Naive B cell (primary cell): Measurements from ENCODE around the gene ATP2A3. TPM values are rescaled to one million over a fixed set of nuclear protein-coding genes. Genes with fewer than 3 reads are reported as not detected.

ENCODE experiments used
- ATAC-seq, 2 donors: fragments of 150-1000 bp; cut with Tn5 transposase; 2 replicates each; pipeline ENCODE4 v1.10.0; 2021; ENCODE audit warnings: low read depth in 2 of 2, mild to moderate bottlenecking in 2 of 2, moderate library complexity in 2 of 2
- DNase-seq: peaks from one replicate; pipeline ENCODE4 v3.0.0; 2022
- H3K27ac Mint-ChIP-seq, 6 donors: one replicate each; pipeline ENCODE4 v1.8.0; 2020 to 2022; ENCODE audit warnings: mild to moderate bottlenecking in 6 of 6, mixed read lengths in 6 of 6, moderate library complexity in 5 of 6, inconsistent platforms in 2 of 6
- H3K27me3 Mint-ChIP-seq, 3 donors: one replicate each; pipeline ENCODE4 v1.8.0; 2021 to 2022; ENCODE audit warnings: mixed read lengths in 3 of 3, mild to moderate bottlenecking in 1 of 3
- H3K36me3 Mint-ChIP-seq, 2 donors: one replicate each; pipeline ENCODE4 v1.8.0; 2020 to 2022; ENCODE audit warnings: mixed read lengths in 2 of 2, inconsistent platforms in 1 of 2, mild to moderate bottlenecking in 1 of 2
- H3K4me1 Mint-ChIP-seq, 3 donors: one replicate each; pipeline ENCODE4 v1.8.0; 2020 to 2022; ENCODE audit warnings: mixed read lengths in 3 of 3, inconsistent platforms in 1 of 3, mild to moderate bottlenecking in 1 of 3, moderate library complexity in 1 of 3
- H3K4me3 Mint-ChIP-seq, 8 donors: one replicate each; pipeline ENCODE4 v1.8.0; 2020 to 2022; ENCODE audit warnings: mild to moderate bottlenecking in 8 of 8, mixed read lengths in 8 of 8, moderate library complexity in 8 of 8, inconsistent platforms in 2 of 8
- H3K9me3 Mint-ChIP-seq, 7 donors: one replicate each; pipeline ENCODE4 v1.8.0; 2020 to 2022; ENCODE audit warnings: mixed read lengths in 7 of 7, mild to moderate bottlenecking in 5 of 7, inconsistent platforms in 2 of 7, moderate library complexity in 1 of 7
- polyA plus RNA-seq, 6 donors: library from polyadenylated mRNA; unstranded; fragments of 300-500 nt; fragmentation: Illumina TruSeq; gene quantifications; one replicate each; pipeline ENCODE4 v1.2.3, GENCODE V29; 2021; ENCODE audit warnings: low read depth in 6 of 6

The ATP2A3 gene
- polyA plus RNA-seq, 6 donors from 2014 or later = 68.7 to 180 (median 94.2) TPM

DNA sequence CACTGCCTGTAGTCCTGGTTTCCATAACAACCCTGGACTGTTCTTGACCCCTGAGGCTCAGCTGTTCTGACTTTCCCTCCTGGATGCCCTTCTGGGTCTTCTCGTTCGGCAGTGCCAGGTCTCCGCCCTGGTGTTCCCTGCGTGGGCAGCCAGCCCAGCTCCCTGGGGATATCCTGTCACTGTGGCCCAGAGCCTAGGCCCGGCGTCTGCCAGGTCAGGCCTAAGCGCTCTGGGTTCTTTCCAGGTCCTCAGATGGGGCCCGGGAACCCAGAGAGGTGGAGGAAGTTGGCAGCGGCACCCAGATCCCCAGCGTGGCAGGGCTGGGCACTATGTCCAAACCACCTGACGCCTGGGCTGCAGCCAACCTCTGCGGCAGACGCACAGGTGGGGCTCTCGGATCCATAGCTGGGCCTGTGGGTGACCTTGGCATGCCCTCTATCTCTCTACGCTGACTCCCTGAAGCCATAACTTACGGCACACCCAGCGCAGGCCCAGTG is 12.5 kb upstream of the ATP2A3 start:
- ATAC-seq = no peak
- no peak overlapping the region for H3K4me3 Mint-ChIP-seq
- H3K9me3 Mint-ChIP-seq = peaks cover 0 to 4% (median 0%) of the 10 kb centered on the region in 7 donors
- no peaks in the 10 kb centered on the region for H3K36me3 Mint-ChIP-seq
- peaks cover 0 to 6% (median 0%) of the 10 kb centered on the region in 3 donors for H3K27me3 Mint-ChIP-seq
- peaks cover 33 to 36% (median 34%) of the 10 kb centered on the region in 3 donors for H3K4me1 Mint-ChIP-seq
- no peak overlapping the region for H3K27ac Mint-ChIP-seq
- no peak for DNase-seq

DNA sequence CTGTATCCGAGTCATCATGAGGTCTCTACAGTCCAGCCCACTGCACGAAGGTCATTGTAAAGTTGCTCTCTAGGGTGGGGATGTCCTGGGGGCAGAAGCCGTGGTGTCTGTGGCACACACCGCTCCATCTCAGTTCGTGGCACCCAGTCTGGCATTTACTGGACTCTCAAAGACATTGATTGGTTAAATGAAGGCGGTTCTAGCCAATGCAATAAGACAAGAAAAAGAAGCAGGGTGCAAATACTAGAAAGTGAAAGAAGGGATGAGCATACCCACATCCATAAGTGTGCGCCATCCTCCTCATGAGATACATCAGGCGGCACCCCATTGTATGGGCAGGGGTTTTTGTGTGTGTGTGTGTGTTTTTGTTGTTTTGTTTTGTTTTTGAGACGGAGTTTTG is 10.7 kb upstream of the ATP2A3 start:
- peaks cover 0 to 6% (median 0%) of the 10 kb centered on the region in 3 donors for H3K27me3 Mint-ChIP-seq
- H3K4me1 Mint-ChIP-seq = peaks cover 38 to 48% (median 45%) of the 10 kb centered on the region in 3 donors
- no peak for DNase-seq
- H3K4me3 Mint-ChIP-seq = peak overlapping the region in 3 of 8 donors; percentile 6 to 66 (median 25)
- peak overlapping the region in 2 of 6 donors; percentile 71 to 93 for H3K27ac Mint-ChIP-seq
- ATAC-seq = no peak
- no peaks in the 10 kb centered on the region for H3K36me3 Mint-ChIP-seq
- peaks cover 0 to 4% (median 0%) of the 10 kb centered on the region in 7 donors for H3K9me3 Mint-ChIP-seq

DNA sequence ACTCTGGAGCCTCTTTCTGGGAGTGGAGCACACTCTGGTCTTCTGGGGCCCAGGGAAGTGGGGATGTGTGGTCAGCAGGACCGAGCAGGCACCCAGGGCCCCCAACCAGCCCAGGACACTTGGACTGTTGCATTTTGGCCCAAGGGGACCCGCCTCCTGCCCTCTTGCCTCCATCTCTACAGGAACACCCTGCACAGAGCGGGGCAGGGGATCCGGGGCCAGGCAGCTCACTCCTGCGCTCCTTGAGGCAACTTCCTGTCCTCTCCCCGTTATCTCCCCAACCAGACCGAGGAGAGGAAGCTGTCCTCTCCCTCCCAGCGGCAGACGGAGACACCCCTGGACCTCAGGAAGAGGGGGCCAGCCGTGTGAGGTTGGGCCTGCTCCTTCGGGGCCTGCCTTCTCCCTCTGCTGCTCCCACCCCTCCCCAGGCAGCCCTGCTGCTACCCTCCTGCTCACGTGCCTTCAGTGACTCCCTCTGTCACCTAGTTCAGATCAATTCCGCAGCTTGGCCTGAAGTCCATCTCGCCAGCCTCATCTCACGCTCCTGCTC is 10.0 kb upstream of the ATP2A3 start:
- Mint-ChIP-seq H3K4me1 (peaks cover 38 to 47% (median 42%) of the 10 kb centered on the region in 3 donors), H3K36me3 (no peaks in the 10 kb centered on the region), H3K9me3 (peaks cover 0 to 4% (median 0%) of the 10 kb centered on the region in 7 donors), H3K4me3 (peak overlapping the region in 3 of 8 donors; percentile 66 to 69 (median 68)), H3K27me3 (peaks cover 0 to 6% (median 0%) of the 10 kb centered on the region in 3 donors), H3K27ac (peak overlapping the region in 3 of 6 donors; percentile 47 to 93 (median 71))
- ATAC-seq (no peak), DNase-seq (no peak)

DNA sequence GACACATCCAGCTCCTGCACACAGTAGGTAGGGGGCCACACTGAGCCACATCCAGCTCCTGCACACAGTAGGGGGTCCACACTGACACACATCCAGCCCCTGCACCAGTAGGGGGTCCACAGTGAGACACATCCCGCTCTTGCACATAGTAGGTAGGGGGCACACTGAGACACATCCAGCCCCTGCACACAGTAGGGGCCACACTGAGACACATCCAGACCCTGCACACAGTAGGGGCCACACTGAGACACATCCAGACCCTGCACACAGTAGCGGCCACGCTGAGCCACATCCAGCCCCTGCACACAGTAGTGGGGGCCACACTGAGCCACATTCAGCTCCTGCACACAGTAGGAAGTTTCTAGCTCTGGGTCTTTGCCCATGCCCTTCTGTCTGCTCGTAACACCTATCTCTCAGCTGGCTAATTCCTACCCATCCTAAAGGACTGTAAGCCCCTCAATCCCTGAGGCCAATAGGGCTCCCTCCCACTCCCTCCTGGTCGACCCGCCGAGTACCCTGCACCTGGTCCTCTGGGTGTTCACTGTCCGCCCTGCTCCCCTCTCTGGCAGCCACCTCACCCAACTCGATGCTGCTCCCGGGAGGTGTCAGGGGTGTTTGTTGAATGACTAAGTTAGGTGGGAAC is 9.4 kb upstream of the ATP2A3 start:
- ATAC-seq (no peak), DNase-seq (no peak)
- peak overlapping the region in 4 of 8 donors; percentile 8 to 68 (median 28) for H3K4me3 Mint-ChIP-seq
- H3K4me1 Mint-ChIP-seq = peaks cover 38 to 52% (median 45%) of the 10 kb centered on the region in 3 donors
- no peaks in the 10 kb centered on the region for H3K36me3 Mint-ChIP-seq
- H3K27me3 Mint-ChIP-seq = peaks cover 0 to 6% (median 0%) of the 10 kb centered on the region in 3 donors
- H3K27ac Mint-ChIP-seq = peak overlapping the region in 2 of 6 donors; percentile 47 to 71
- H3K9me3 Mint-ChIP-seq = peaks cover 0 to 4% (median 0%) of the 10 kb centered on the region in 7 donors

DNA sequence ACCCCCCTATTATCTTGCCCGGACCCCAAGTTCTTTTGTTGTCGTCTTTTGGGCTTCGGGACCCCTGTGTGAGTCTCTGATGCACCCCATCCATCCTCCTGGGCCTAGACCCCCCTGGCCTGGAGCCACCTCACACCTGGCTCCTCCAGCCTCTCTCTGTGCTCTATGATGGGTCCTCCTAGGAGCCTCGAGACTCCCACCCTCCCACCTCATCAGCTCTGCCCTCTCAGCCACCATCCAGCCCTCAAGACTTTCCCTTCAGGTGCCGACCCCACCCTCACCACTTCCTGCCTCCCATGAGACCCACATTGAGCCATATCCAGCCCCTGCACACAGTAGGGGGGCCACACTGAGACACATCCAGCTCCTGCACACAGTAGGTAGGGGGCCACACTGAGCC is 8.7 kb upstream of the ATP2A3 start:
- H3K9me3 Mint-ChIP-seq = peaks cover 0 to 4% (median 0%) of the 10 kb centered on the region in 7 donors
- H3K27me3 Mint-ChIP-seq = peaks cover 0 to 6% (median 0%) of the 10 kb centered on the region in 3 donors
- H3K36me3 Mint-ChIP-seq = no peaks in the 10 kb centered on the region
- peak overlapping the region in 6 of 8 donors; percentile 57 to 77 (median 68) for H3K4me3 Mint-ChIP-seq
- no peak for DNase-seq
- peaks cover 40 to 59% (median 49%) of the 10 kb centered on the region in 3 donors for H3K4me1 Mint-ChIP-seq
- ATAC-seq = no peak
- peak overlapping the region in 2 of 6 donors; percentile 63 for H3K27ac Mint-ChIP-seq

DNA sequence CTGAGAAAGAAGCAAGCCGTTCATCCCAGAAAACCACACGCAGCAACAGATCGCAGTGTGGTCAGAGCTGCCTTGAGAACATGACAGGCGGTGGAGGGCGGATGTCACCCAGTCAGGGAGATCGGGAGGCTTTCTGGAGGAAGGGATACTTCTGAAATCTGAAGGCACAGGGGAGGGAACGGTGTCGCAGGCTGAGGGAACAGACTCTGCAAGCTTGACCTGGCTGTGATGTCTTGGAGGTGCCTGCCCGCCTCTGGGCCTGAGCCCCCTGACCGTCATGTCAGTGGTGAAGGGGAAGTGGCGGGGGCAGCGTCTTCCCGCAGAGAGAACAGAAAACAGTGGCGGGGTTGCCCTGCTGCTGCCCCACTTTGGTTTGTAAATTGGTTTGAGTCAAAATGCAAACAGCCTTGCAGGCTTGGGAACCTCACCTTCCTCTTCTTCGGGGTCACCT is 8.1 kb upstream of the ATP2A3 start:
- no peaks in the 10 kb centered on the region for H3K36me3 Mint-ChIP-seq
- peak overlapping the region; percentile 9 to 91 (median 60) for H3K27ac Mint-ChIP-seq
- H3K9me3 Mint-ChIP-seq = peaks cover 0 to 4% (median 0%) of the 10 kb centered on the region in 7 donors
- H3K27me3 Mint-ChIP-seq = peaks cover 0 to 6% (median 0%) of the 10 kb centered on the region in 3 donors
- DNase-seq (no peak), ATAC-seq (peak; percentile 46 to 54)
- H3K4me1 Mint-ChIP-seq = peaks cover 44 to 65% (median 55%) of the 10 kb centered on the region in 3 donors
- peak overlapping the region in 7 of 8 donors; percentile 56 to 83 (median 70) for H3K4me3 Mint-ChIP-seq

DNA sequence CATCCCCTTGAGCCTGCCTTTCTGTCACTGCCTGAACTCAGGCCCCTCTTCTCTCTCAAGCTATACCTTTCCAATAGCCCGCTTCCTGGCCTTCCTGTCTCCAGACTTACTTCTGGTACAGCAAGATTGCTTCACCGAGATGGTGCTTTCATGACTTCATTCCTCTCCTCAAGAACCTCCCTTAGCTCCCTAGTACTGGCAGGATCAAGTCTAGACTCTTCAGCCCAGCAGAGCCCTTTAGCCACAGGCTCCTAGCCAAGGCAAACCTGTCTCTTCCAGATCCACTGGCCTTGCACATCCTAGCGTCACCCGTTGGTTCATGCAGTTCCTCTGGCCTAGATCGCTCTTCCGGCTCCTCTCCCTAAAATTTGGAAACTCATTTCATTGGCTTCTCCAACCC is 6.4 kb upstream of the ATP2A3 start:
- ATAC-seq = no peak
- Mint-ChIP-seq H3K27me3 (peaks cover 0 to 6% (median 0%) of the 10 kb centered on the region in 3 donors), H3K36me3 (no peaks in the 10 kb centered on the region), H3K4me3 (no peak overlapping the region), H3K4me1 (peaks cover 51 to 81% (median 67%) of the 10 kb centered on the region in 3 donors), H3K9me3 (peaks cover 0 to 4% (median 0%) of the 10 kb centered on the region in 7 donors), H3K27ac (peak overlapping the region in 4 of 6 donors; percentile 27 to 92 (median 45))
- DNase-seq = no peak

DNA sequence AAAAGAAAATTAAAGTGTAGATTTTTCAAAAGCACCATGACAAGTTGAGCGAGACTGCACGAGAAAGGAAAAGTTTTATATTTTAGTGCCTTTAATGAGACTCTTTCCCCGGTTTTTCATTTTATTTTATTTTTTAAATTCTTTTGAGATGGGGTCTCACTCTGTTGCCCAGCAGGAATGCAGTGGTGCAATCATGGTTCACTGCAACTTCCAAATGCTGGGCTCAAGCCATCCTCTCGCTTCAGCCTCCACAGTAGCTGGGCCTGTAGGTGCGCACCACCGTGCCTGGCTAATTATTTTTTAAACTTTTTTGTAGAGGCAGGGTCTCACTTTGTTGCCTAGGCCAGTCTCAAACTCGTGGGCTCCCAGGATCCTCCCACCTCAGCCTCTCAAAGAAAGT is 5.7 kb upstream of the ATP2A3 start:
- no peaks in the 10 kb centered on the region for H3K36me3 Mint-ChIP-seq
- ATAC-seq (no peak), DNase-seq (no peak)
- peaks cover 0 to 6% (median 0%) of the 10 kb centered on the region in 3 donors for H3K27me3 Mint-ChIP-seq
- H3K4me3 Mint-ChIP-seq = no peak overlapping the region
- H3K4me1 Mint-ChIP-seq = peaks cover 57 to 87% (median 74%) of the 10 kb centered on the region in 3 donors
- H3K9me3 Mint-ChIP-seq = peaks cover 0 to 2% (median 0%) of the 10 kb centered on the region in 7 donors
- H3K27ac Mint-ChIP-seq = peak overlapping the region in 1 of 6 donors; percentile 57

DNA sequence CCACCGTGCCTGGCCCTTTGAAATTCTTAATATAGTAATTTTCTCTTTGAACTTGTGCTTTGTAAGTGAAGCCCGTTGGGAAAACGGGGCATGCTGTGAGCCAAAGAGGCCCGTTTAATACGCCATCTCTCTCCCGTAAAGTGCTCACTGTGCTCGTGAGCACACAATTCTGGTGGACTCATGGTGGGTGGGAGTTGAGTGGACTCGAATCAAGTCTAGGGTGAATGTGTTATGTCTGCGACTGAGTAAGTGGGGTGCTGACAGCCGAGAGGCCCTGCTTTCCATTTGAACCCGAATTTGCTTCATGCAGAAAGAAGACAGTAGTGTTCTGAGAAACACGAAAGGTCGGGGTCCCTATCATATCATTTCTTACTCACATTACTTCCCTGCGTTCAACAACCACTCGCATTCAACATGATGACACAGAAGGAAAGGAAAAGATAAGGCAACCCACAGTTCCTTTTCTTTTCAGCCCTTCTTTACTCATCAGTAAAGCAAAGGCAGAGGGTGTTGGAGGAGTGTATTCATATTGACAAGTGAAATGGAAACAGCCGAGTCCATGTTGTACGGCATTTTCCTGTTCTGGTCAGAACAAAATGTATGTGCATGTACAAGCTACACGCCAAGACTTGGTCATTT is 4.8 kb upstream of the ATP2A3 start:
- Mint-ChIP-seq H3K27me3 (no peaks in the 10 kb centered on the region), H3K9me3 (no peaks in the 10 kb centered on the region), H3K36me3 (no peaks in the 10 kb centered on the region), H3K27ac (peak overlapping the region in 5 of 6 donors; percentile 54 to 76 (median 62)), H3K4me1 (peaks cover 53 to 78% (median 69%) of the 10 kb centered on the region in 3 donors), H3K4me3 (peak overlapping the region in 5 of 8 donors; percentile 38 to 93 (median 68))
- ATAC-seq = no peak
- DNase-seq = no peak

DNA sequence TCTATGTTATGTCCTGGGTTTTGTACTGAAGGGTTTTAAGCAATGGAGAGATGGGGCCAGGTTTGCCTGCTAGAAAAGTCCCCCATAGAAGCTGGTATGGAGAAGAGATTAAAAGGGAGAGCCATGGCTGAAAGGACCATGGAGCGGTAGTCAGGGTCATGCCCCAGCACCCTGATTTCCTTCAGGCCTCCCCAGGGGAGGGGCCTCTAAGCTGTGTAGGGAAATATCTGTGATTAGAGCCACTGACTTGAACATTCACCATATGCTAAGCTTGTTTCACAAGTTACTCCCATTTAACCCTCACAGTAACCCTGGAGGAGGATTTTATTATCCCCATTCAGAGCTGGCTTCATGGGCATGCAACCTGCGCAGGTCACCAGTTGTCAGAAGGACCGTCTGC is 3.8 kb upstream of the ATP2A3 start:
- H3K9me3 Mint-ChIP-seq = no peaks in the 10 kb centered on the region
- H3K27ac Mint-ChIP-seq = peak overlapping the region; percentile 26 to 99 (median 92)
- H3K4me3 Mint-ChIP-seq = peak overlapping the region; percentile 6 to 95 (median 85)
- peaks cover 48 to 72% (median 66%) of the 10 kb centered on the region in 3 donors for H3K4me1 Mint-ChIP-seq
- H3K27me3 Mint-ChIP-seq = no peaks in the 10 kb centered on the region
- no peaks in the 10 kb centered on the region for H3K36me3 Mint-ChIP-seq
- ATAC-seq (no peak), DNase-seq (no peak)

DNA sequence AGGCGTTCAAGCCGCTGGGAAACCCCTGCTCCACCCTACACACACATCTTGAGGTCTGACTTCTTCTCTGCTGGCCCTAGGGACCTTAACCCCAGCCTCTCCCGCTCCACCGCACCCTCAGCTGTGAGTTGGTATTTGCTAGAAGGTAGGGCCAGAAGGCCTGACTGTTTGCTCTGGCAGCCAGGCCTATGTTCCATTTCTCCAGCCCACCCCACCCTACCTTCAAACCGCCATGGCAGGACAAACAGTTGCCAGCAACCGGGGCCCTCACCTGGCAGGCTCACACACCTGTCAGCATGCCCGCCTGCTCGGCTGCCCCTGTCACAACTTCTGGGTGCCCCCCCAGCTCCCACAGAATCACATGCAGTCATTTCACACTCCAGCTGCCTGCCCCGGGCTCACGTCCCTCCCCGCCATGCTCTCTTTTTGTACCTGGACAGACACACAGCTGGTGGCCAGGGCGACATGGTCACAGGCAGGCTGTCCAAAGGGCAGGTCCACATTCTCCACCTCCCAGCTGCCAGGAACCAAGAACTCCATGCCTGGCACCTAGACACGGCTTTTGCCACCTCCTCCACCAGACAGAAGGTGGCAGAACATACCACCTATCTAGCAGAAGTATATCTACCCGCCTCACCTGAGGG is 2.6 kb upstream of the ATP2A3 start:
- Mint-ChIP-seq H3K4me3 (peak overlapping the region; percentile 83 to 95 (median 91)), H3K4me1 (peaks cover 46 to 72% (median 65%) of the 10 kb centered on the region in 3 donors), H3K27ac (peak overlapping the region; percentile 94 to 99 (median 98)), H3K27me3 (no peaks in the 10 kb centered on the region), H3K9me3 (no peaks in the 10 kb centered on the region), H3K36me3 (no peaks in the 10 kb centered on the region)
- peak; percentile 80 for DNase-seq
- peak; percentile 56 to 60 for ATAC-seq

DNA sequence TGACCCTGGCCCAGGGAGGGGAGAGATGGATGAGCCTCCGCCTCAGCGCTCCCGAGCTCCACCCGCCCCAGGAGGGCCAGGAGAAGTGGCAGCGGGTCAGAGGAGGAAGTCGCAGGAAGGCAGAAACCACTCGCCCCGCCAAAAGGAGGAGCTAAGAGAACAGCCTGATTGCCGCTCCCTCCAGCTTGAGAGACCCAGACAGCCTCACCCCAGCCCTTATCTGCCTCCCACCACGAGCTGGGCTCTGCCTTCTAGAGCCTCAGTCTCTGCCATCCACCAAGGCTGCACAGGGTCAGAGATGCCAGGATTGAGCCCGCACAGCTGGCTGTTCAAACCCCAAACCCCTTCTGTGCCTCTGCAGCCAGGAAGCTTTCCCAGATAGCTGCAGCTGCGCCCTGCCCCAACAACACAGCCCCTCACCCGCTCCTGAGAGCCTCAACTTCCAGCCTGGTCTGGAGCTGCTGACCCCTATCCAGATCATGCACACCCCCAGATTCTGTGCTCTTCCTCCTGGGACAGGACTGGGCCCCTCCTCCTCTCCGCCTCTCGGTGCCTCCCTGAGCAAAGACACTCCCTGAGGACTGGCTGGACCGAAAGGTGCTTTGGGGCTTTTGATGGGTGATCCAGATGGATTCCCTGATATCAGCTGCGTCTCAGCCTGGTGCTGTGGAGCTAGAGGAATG is 1.0 kb upstream of the ATP2A3 start:
- H3K4me3 Mint-ChIP-seq = peak overlapping the region; percentile 89 to 95 (median 93)
- H3K4me1 Mint-ChIP-seq = peaks cover 54 to 76% (median 69%) of the 10 kb centered on the region in 3 donors
- peak; percentile 34 to 35 for ATAC-seq
- DNase-seq = peak; percentile 78
- no peaks in the 10 kb centered on the region for H3K36me3 Mint-ChIP-seq
- H3K27ac Mint-ChIP-seq = peak overlapping the region; percentile 83 to 99 (median 98)
- no peaks in the 10 kb centered on the region for H3K9me3 Mint-ChIP-seq
- H3K27me3 Mint-ChIP-seq = no peaks in the 10 kb centered on the region
